Loucy (cell line): Measurements from ENCODE around the gene CACNA1D.

ENCODE experiments used
- H2AFZ ChIP-seq: fragments of 200-600 bp; sonication (generic); 2 replicates; pipeline ENCODE4 v1.6.0; 2016; ENCODE audit warnings: antibody characterized with exemption, mild to moderate bottlenecking, low read length, moderate library complexity
- H3F3A ChIP-seq: fragments of 200-600 bp; 2 replicates; pipeline ENCODE4 v1.6.0; 2016; ENCODE audit warnings: antibody characterized with exemption, low read depth, mild to moderate bottlenecking
- H3K27me3 ChIP-seq: fragments of 200-600 bp; sonication (generic); 2 replicates; pipeline ENCODE4 v1.6.1; 2014; ENCODE audit warnings: low read length, mild to moderate bottlenecking; ENCODE audit not compliant: insufficient read depth, poor library complexity, severe bottlenecking
- H3K36me3 ChIP-seq: fragments of 200-600 bp; sonication (generic); 2 replicates; pipeline ENCODE4 v1.6.1; 2016; ENCODE audit warnings: low read length; ENCODE audit not compliant: insufficient read depth
- H3K4me1 ChIP-seq: fragments of 200-600 bp; sonication (generic); 2 replicates; pipeline ENCODE4 v1.5.1; 2014; ENCODE audit warnings: low read length, mild to moderate bottlenecking; ENCODE audit not compliant: insufficient read depth, poor library complexity, severe bottlenecking
- H3K4me2 ChIP-seq: fragments of 200-600 bp; sonication (generic); 2 replicates; pipeline ENCODE4 v1.6.0; 2014; ENCODE audit warnings: antibody characterized with exemption, low read length, low read depth, mild to moderate bottlenecking; ENCODE audit not compliant: poor library complexity, severe bottlenecking
- H3K4me3 ChIP-seq: fragments of 200-600 bp; sonication (generic); 2 replicates; pipeline ENCODE4 v1.5.1; 2014; ENCODE audit warnings: low read length, mild to moderate bottlenecking, mixed read lengths; ENCODE audit not compliant: poor library complexity, severe bottlenecking
- H3K79me2 ChIP-seq: fragments of 200-600 bp; sonication (generic); 2 replicates; pipeline ENCODE4 v1.6.1; 2014; ENCODE audit warnings: low read length; ENCODE audit not compliant: insufficient read depth
- H3K9ac ChIP-seq: fragments of 200-600 bp; sonication (generic); 2 replicates; pipeline ENCODE4 v1.6.0; 2014; ENCODE audit warnings: mild to moderate bottlenecking, low read depth, low read length, moderate library complexity; ENCODE audit not compliant: poor library complexity, severe bottlenecking
- H3K9me2 ChIP-seq: fragments of 200-600 bp; sonication (generic); replicated peaks from 2 replicates; pipeline ENCODE4 v1.6.1; 2016; ENCODE audit warnings: low read depth, low read length, mixed read lengths
- H3K9me3 ChIP-seq: fragments of 200-600 bp; sonication (generic); 2 replicates; pipeline ENCODE4 v1.6.1; 2014; ENCODE audit warnings: mild to moderate bottlenecking, antibody characterized with exemption, low read length, low read depth; ENCODE audit not compliant: insufficient read depth
- H4K20me1 ChIP-seq: fragments of 200-600 bp; sonication (generic); 2 replicates; pipeline ENCODE4 v1.6.0; 2014; ENCODE audit warnings: antibody characterized with exemption, low read length, mild to moderate bottlenecking; ENCODE audit not compliant: insufficient read depth, poor library complexity, severe bottlenecking
- CTCF ChIP-seq: fragments of 200-600 bp; sonication (generic); conservative IDR thresholded peaks from 2 replicates; pipeline ENCODE4 v1.5.1; 2014; ENCODE audit warnings: mild to moderate bottlenecking, antibody characterized with exemption, low read length
- EZH2phosphoT487 ChIP-seq: fragments of 200-600 bp; IDR thresholded peaks from 2 replicates; pipeline ENCODE4 v1.6.1; 2018; ENCODE audit warnings: antibody characterized with exemption, mild to moderate bottlenecking, moderate library complexity, borderline replicate concordance

Gene CACNA1D

DNA sequence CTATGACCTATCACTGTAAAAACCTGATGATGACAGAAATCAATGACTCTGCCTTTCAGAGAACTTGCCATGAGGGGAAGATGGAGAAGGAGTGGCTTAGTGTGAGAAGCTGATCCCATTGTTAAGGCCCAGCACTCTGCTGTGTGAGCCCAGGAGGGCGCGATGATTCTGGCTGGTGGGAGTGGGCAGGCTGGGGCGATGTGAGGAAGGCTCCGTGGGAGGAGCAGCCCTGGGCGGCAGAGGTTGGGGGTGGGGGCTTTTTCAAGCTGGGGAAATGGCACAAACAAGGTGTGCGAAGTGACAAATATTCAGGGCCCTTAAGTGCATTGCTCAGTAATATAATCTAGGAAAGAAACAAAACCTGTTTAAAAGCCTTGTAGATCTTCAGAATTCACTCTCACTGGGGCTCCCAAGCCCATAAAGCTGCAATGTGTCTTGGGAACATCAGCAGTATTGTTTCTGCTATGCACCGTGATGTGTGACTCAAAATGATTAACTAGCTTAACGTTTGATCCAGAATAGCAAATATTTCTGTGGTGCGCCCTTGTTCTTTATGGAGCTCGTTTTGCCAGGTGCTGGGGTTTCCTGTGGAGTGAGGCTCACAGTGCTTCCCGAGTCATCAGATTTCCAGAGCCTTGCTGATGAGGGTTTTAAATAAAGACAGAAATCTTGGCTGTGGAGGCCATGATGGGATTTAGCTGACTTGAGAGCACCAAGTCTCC, 210.8 kb downstream of the CACNA1D start:
- Histone ChIP-seq H2AFZ (peak overlapping the region; percentile 83), H3K4me2 (peak overlapping the region; percentile 40), H3K9ac (no peak overlapping the region), H3K9me3 (no peaks in the 10 kb centered on the region), H3K27me3 (no peaks in the 10 kb centered on the region), H4K20me1 (no peaks in the 10 kb centered on the region), H3K79me2 (no peaks in the 10 kb centered on the region), H3K4me3 (no peak overlapping the region), H3K9me2 (no peaks in the 10 kb centered on the region), H3F3A (no peaks in the 10 kb centered on the region), H3K4me1 (peaks cover 11% of the 10 kb centered on the region), H3K36me3 (no peaks in the 10 kb centered on the region)
- TF ChIP-seq CTCF, result no peak
- no peak for TF ChIP-seq EZH2phosphoT487

GRCh38 chr3:53705774-53706173, 211.4 kb downstream of the CACNA1D start:
- H3K36me3 ChIP-seq, result no peaks in the 10 kb centered on the region
- H3K4me1 ChIP-seq, result peaks cover 11% of the 10 kb centered on the region
- H3F3A ChIP-seq, result no peaks in the 10 kb centered on the region
- H3K9me2 ChIP-seq, result no peaks in the 10 kb centered on the region
- H3K79me2 ChIP-seq, result no peaks in the 10 kb centered on the region
- no peaks in the 10 kb centered on the region for H3K27me3 ChIP-seq
- TF ChIP-seq EZH2phosphoT487 (no peak), CTCF (no peak)
- no peaks in the 10 kb centered on the region for H4K20me1 ChIP-seq
- no peaks in the 10 kb centered on the region for H3K9me3 ChIP-seq
- no peak overlapping the region for H3K4me3 ChIP-seq
- H2AFZ ChIP-seq, result peak overlapping the region; percentile 83
- peak overlapping the region; percentile 40 for H3K4me2 ChIP-seq
- no peak overlapping the region for H3K9ac ChIP-seq

DNA sequence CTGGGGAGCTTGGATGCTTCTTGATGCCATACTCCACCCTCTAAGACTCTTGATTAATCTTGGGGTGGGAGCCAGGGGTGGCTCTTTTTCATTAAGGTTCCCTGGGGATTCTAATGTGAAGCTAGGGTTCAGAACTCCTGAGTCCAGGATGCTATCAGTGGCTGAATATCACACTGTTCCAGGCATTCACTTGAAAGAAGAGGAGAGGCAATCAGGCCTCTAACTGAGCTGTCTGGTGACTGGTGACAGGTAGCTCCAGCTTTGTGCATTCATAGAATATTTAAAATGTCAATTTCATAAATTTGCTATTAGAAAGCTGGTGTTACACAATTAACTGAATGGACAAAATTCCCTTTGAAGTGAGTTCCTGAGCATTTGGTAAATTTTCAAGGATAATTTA, 212.8 kb downstream of the CACNA1D start:
- Histone ChIP-seq H3K4me2 (no peak overlapping the region), H3K4me3 (no peak overlapping the region), H4K20me1 (no peaks in the 10 kb centered on the region), H3K9ac (no peak overlapping the region), H3K4me1 (peaks cover 11% of the 10 kb centered on the region), H3K36me3 (no peaks in the 10 kb centered on the region), H3K79me2 (no peaks in the 10 kb centered on the region), H3K9me2 (no peaks in the 10 kb centered on the region), H3K9me3 (no peaks in the 10 kb centered on the region), H2AFZ (no peak overlapping the region), H3K27me3 (no peaks in the 10 kb centered on the region), H3F3A (no peaks in the 10 kb centered on the region)
- TF ChIP-seq CTCF (no peak), EZH2phosphoT487 (no peak)
